ENCODE measurements around the gene FBLL1.
"Not testable (repeated sequence)": the region's sequence is repeated elsewhere in the genome, so short reads cannot be mapped to it uniquely, and the experiment has no call there.

Gene FBLL1

GRCh38 chr5:168528521-168529373, at the start of gene FBLL1:
Gene FBLL1 (plus strand): TSS chr5:168529305. CDS start chr5:168529505, 200 bp downstream.
- in situ Hi-C loops (cut with MboI; ENCODE audit: low sequenced_read_pairs): no loop called here

- in situ Hi-C loops (cut with MboI; ENCODE audit: low sequenced_read_pairs): no loop called here
Observed at GRCh38 chr5:168480601-168481000, 48.5 kb upstream of the FBLL1 start.

- in situ Hi-C loops (cut with MboI; ENCODE audit: low sequenced_read_pairs): no loop called here
Observed at GRCh38 chr5:168481330-168481788, 47.7 kb upstream of the FBLL1 start.

- in situ Hi-C loops (cut with MboI; ENCODE audit: low sequenced_read_pairs): no loop called here
Observed at GRCh38 chr5:168482361-168482760, 46.7 kb upstream of the FBLL1 start.

GRCh38 chr5:168486136-168486879, 42.8 kb upstream of the FBLL1 start, which contains the start of gene RARS1:
Gene RARS1 (plus strand): TSS chr5:168486471. CDS start chr5:168486499, 28 bp downstream.
- in situ Hi-C loops (cut with MboI; ENCODE audit: low sequenced_read_pairs): no loop called here

GRCh38 chr5:168489059-168489458, 40.0 kb upstream of the FBLL1 start:
- in situ Hi-C loops (cut with MboI; ENCODE audit: low sequenced_read_pairs): no loop called here

- in situ Hi-C loops (cut with MboI; ENCODE audit: low sequenced_read_pairs): no loop called here
Observed at GRCh38 chr5:168494057-168494555, 35.0 kb upstream of the FBLL1 start.

GRCh38 chr5:168502563-168503237, 26.4 kb upstream of the FBLL1 start:
- in situ Hi-C loops (cut with MboI; ENCODE audit: low sequenced_read_pairs): no loop called here

- in situ Hi-C loops (cut with MboI; ENCODE audit: low sequenced_read_pairs): no loop called here
Observed at GRCh38 chr5:168513861-168514428, 15.2 kb upstream of the FBLL1 start.

GRCh38 chr5:168525856-168526255, 3.2 kb upstream of the FBLL1 start:
- in situ Hi-C loops (cut with MboI; ENCODE audit: low sequenced_read_pairs): no loop called here

GRCh38 chr5:168527756-168528295, 1.3 kb upstream of the FBLL1 start:
- in situ Hi-C loops (cut with MboI; ENCODE audit: low sequenced_read_pairs): no loop called here

- in situ Hi-C loops (cut with MboI; ENCODE audit: low sequenced_read_pairs): no loop called here
Observed at GRCh38 chr5:168529374-168530234, 499 bp downstream of the FBLL1 start.

GRCh38 chr5:168530621-168531150, 1.6 kb downstream of the FBLL1 start:
- in situ Hi-C loops (cut with MboI; ENCODE audit: low sequenced_read_pairs): no loop called here

GRCh38 chr5:168531191-168531590, 2.1 kb downstream of the FBLL1 start:
- in situ Hi-C loops (cut with MboI; ENCODE audit: low sequenced_read_pairs): no loop called here

GRCh38 chr5:168531987-168532864, 3.1 kb downstream of the FBLL1 start:
- in situ Hi-C loops (cut with MboI; ENCODE audit: low sequenced_read_pairs): no loop called here

- in situ Hi-C loops (cut with MboI; ENCODE audit: low sequenced_read_pairs): not testable (repeated sequence)
Observed at GRCh38 chr5:168534351-168534750, 5.2 kb downstream of the FBLL1 start.

GRCh38 chr5:168537176-168537575, 8.1 kb downstream of the FBLL1 start:
- in situ Hi-C loops (cut with MboI; ENCODE audit: low sequenced_read_pairs): no loop called here

GRCh38 chr5:168549554-168549953, 20.4 kb downstream of the FBLL1 start:
- in situ Hi-C loops (cut with MboI; ENCODE audit: low sequenced_read_pairs): no loop called here
